Gastrocnemius medialis (tissue), 4 donors: ENCODE data around the gene PCYT2. TPM values are rescaled to one million over a fixed set of nuclear protein-coding genes. Genes with fewer than 3 reads are reported as not detected.

Source experiments
- ATAC-seq, 2 donors: fragments of 150-250 bp; one replicate each; pipeline ENCODE4 v1.9.1; 2016
- DNase-seq, 2 donors: peaks; one replicate each; pipeline ENCODE4 v3.0.0-alpha.2; 2019
- H3K27ac ChIP-seq, 4 donors: fragments of 200-600 bp; sonication (generic); 1 replicate in 1 of 4; 2 replicates in 3 of 4; pipeline ENCODE4 v1.5.1; 2016 to 2018; ENCODE audit warnings: mild to moderate bottlenecking in 2 of 4, moderate library complexity in 1 of 4
- H3K27me3 ChIP-seq, 3 donors: fragments of 200-600 bp; sonication (generic) in 2 of 3; 1 replicate in 1 of 3; 2 replicates in 2 of 3; pipeline versions ENCODE4 v1.5.1 to v1.6.0; 2016 to 2019; ENCODE audit warnings: mild to moderate bottlenecking in 1 of 3, moderate library complexity in 1 of 3
- H3K36me3 ChIP-seq, 2 donors: fragments of 200-600 bp; sonication (generic) in 1 of 2; one replicate each; pipeline ENCODE4 v1.5.1; 2017 to 2018
- H3K4me1 ChIP-seq, 2 donors: fragments of 200-600 bp; sonication (generic) in 1 of 2; one replicate each; pipeline ENCODE4 v1.5.1; 2016 to 2017; ENCODE audit warnings: mild to moderate bottlenecking in 2 of 2
- H3K4me3 ChIP-seq, 4 donors: fragments of 200-600 bp; sonication (generic) in 3 of 4; 1 replicate in 1 of 4; 2 replicates in 3 of 4; pipeline ENCODE4 v1.5.1; 2016 to 2019; ENCODE audit warnings: mild to moderate bottlenecking in 2 of 4
- H3K9me3 ChIP-seq, 3 donors: fragments of 200-600 bp; sonication (generic) in 2 of 3; 1 replicate in 1 of 3; 2 replicates in 2 of 3; pipeline ENCODE4 v1.5.1; 2016 to 2019
- CTCF ChIP-seq, 5 experiments: fragments of 450-650 bp in 3 of 5; fragments of 200-600 bp in 2 of 5; sonication (generic) in 2 of 5; IDR thresholded peaks in 4 of 5; conservative IDR thresholded peaks in 1 of 5; 1 replicate in 4 of 5; 2 replicates in 1 of 5; pipeline ENCODE4 v1.5.1; 2016 to 2019; ENCODE audit warnings: antibody characterized with exemption in 5 of 5, mild to moderate bottlenecking in 3 of 5, moderate library complexity in 3 of 5
- POLR2A ChIP-seq, 2 donors: fragments of 450-650 bp; IDR thresholded peaks; one replicate each; pipeline ENCODE4 v1.6.1; 2017; ENCODE audit warnings: antibody characterized with exemption in 2 of 2, mild to moderate bottlenecking in 2 of 2, moderate library complexity in 2 of 2
- in situ Hi-C, 4 donors: fragments of 200-750 bp; cut with MboI; loops; one replicate each; pipeline versions ENCODE4 v1.15.0 to v1.8.0; 2017; ENCODE audit warnings: low sequenced_read_pairs in 4 of 4
- intact Hi-C: fragments of 100-400 bp; cut with DNase I; formaldehyde crosslinking; loops from one replicate; pipeline ENCODE4 v1.15.1; 2023; ENCODE audit warnings: low total_unique reads
- total RNA-seq, 4 donors: library from RNA; depleted of rRNA; stranded (reverse); fragments of >200 nt; gene quantifications; one replicate each; pipeline versions ENCODE4 v1.1.0 to v1.2.3, GENCODE V29; 2016

Gene PCYT2
- total RNA-seq, 4 donors from 2014 or later, result 22.6 to 44.8 (median 37.1) TPM

DNA sequence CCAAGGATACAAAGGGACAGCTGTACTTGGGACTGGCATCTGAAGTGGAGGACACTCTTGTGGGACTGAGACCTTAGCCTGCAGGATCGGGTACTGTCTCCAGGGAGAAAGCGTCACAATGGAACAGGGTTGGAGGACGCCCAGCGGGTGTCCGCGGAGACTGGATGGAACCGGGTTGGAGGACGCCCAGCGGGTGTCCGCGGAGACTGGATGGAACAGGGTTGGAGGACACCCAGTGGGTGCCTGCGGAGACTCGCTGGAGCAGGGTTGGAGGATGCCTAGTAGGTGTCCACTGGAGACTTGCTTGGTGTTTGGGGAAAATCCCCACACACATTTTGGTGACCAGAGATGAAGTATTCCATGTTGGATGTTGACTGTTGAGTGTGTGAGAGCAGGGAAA, 36.0 kb upstream of the PCYT2 start, which contains the start of gene MYADML2:
TSS of gene MYADML2 (minus strand) at position 45 of the 400 bp plus-strand sequence. CDS start 5,492 bp downstream, outside the sequence.
- peak within 1 kb of the TSS; percentile 42 to 98 (median 60) for H3K27ac ChIP-seq
- no peaks in the 10 kb centered on the region for H3K9me3 ChIP-seq
- H3K36me3 ChIP-seq, result no peaks in the 10 kb centered on the region
- no peaks in the 10 kb centered on the region for H3K27me3 ChIP-seq
- TF ChIP-seq POLR2A (IDR thresholded peaks at IDR 0.05), result no peak
- TF ChIP-seq CTCF (IDR thresholded peaks at IDR 0.05 in 4 of 5, conservative IDR thresholded peaks at IDR 0.05 in 1 of 5), result no peak
- intact Hi-C loops (no loop called here), in situ Hi-C loops (no loop called here)
- peaks cover 0 to 10% of the 10 kb centered on the region in 2 donors for H3K4me1 ChIP-seq
- ATAC-seq (no peak), DNase-seq (no peak)
- no peak within 1 kb of the TSS for H3K4me3 ChIP-seq

DNA sequence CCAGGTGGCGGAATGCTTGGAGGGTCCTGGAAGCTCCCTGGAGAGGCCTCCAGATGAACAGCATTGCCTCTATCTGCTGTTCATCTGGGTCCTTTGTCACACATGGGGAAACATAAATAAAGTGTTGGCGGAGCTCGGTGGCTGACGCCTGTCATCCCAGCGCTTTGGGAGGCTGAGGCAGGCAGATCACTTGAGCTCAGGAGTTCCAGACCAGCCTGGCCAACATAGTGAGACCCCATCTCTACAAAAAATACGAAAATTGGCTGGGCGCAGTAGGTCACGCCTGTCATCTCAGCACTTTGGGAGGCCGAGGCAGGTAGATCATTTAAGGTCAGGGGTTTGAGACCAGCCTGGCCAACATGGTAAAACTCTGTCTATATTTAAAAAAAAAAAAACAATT, 33.7 kb upstream of the PCYT2 start:
- peak overlapping the region; percentile 90 to 98 (median 94) for H3K27ac ChIP-seq
- H3K9me3 ChIP-seq, result no peaks in the 10 kb centered on the region
- no peaks in the 10 kb centered on the region for H3K36me3 ChIP-seq
- H3K4me1 ChIP-seq, result peaks cover 6 to 28% of the 10 kb centered on the region in 2 donors
- DNase-seq (no peak), ATAC-seq (no peak)
- intact Hi-C loops, result loop anchor here (5.0 kb wide), 1 partner anchor 73 kb away; the partner anchor contains the start of gene ARHGDIA
- in situ Hi-C loops, result no loop called here
- no peaks in the 10 kb centered on the region for H3K27me3 ChIP-seq
- TF ChIP-seq CTCF (IDR thresholded peaks at IDR 0.05 in 4 of 5, conservative IDR thresholded peaks at IDR 0.05 in 1 of 5) (no peak), POLR2A (IDR thresholded peaks at IDR 0.05) (no peak)
- no peak overlapping the region for H3K4me3 ChIP-seq

GRCh38 chr17:81942167-81942553, 31.0 kb upstream of the PCYT2 start:
- DNase-seq, result no peak
- TF ChIP-seq CTCF (IDR thresholded peaks at IDR 0.05 in 4 of 5, conservative IDR thresholded peaks at IDR 0.05 in 1 of 5) (no peak), POLR2A (IDR thresholded peaks at IDR 0.05) (no peak)
- peak overlapping the region; percentile 90 to 98 (median 94) for H3K27ac ChIP-seq
- no peaks in the 10 kb centered on the region for H3K36me3 ChIP-seq
- no peaks in the 10 kb centered on the region for H3K9me3 ChIP-seq
- intact Hi-C loops, result loop anchor here (5.0 kb wide), 1 partner anchor 70 kb away; the partner anchor contains the start of gene ARHGDIA
- ATAC-seq, result no peak
- H3K27me3 ChIP-seq, result no peaks in the 10 kb centered on the region
- in situ Hi-C loops, result no loop called here
- peak overlapping the region; percentile 36 to 48 (median 46) for H3K4me3 ChIP-seq
- H3K4me1 ChIP-seq, result peaks cover 26 to 46% of the 10 kb centered on the region in 2 donors

GRCh38 chr17:81941484-81942166, 30.4 kb upstream of the PCYT2 start:
- ATAC-seq (peak; percentile 69 to 71), DNase-seq (peak; percentile 73 to 93)
- no peak for TF ChIP-seq CTCF (IDR thresholded peaks at IDR 0.05 in 4 of 5, conservative IDR thresholded peaks at IDR 0.05 in 1 of 5)
- TF ChIP-seq POLR2A (IDR thresholded peaks at IDR 0.05), result peak; percentile 86 to 90
- no peaks in the 10 kb centered on the region for H3K36me3 ChIP-seq
- H3K27me3 ChIP-seq, result no peaks in the 10 kb centered on the region
- no peaks in the 10 kb centered on the region for H3K9me3 ChIP-seq
- intact Hi-C loops (loop anchor here (5.0 kb wide), 1 partner anchor 69 kb away; the partner anchor contains the start of gene ARHGDIA), in situ Hi-C loops (no loop called here)
- peak overlapping the region; percentile 44 to 56 (median 48) for H3K4me3 ChIP-seq
- H3K4me1 ChIP-seq, result peaks cover 29 to 46% of the 10 kb centered on the region in 2 donors
- peak overlapping the region; percentile 90 to 98 (median 94) for H3K27ac ChIP-seq
